K562 (cell line): ENCODE results near the gene TKTL1. TPM values are rescaled to one million over a fixed set of nuclear protein-coding genes. Genes with fewer than 3 reads are reported as not detected.

Experiments
- CHD1 ChIP-seq: fragments of 200-600 bp; sonication (generic); IDR thresholded peaks from one replicate; pipeline ENCODE4 v1.6.1; 2012; ENCODE audit warnings: mild to moderate bottlenecking, moderate library complexity, low read length, inconsistent platforms
- MEIS2 ChIP-seq: fragments of 450-650 bp; IDR thresholded peaks from 2 replicates; pipeline ENCODE4 v1.6.1; 2014; ENCODE audit warnings: mild to moderate bottlenecking; ENCODE audit not compliant: partially characterized antibody
- MGA ChIP-seq: fragments of 450-650 bp; IDR thresholded peaks from 2 replicates; pipeline ENCODE4 v1.6.1; 2016; ENCODE audit warnings: mild to moderate bottlenecking, moderate library complexity
- ZBTB11 ChIP-seq, 3 experiments: fragments of 200-800 bp in 1 of 3; fragments of 250-450 bp in 1 of 3; fragments of 450-650 bp in 1 of 3; sonication (Bioruptor Pico) in 1 of 3; sonication (Bioruptor generic) in 1 of 3; formaldehyde crosslinking in 1 of 3; IDR thresholded peaks; 2 replicates each; pipeline versions ENCODE4 v1.6.1 to v1.8.0; 2016 to 2022; ENCODE audit warnings: mild to moderate bottlenecking in 2 of 3, missing genetic modification characterization in 2 of 3, missing compliant biosample characterization in 1 of 3, moderate library complexity in 1 of 3
- polyA plus RNA-seq, 8 experiments: library from polyadenylated mRNA; depleted of rRNA in 4 of 8; stranded (reverse) in 5 of 8; unstranded in 3 of 8; fragments of >200 nt; fragmentation: Nextera tagmentation in 2 of 8; fragmentation: Illumina TruSeq in 1 of 8; extraction: Ambion mirVana in 2 of 8; extraction: Trizol in 1 of 8; gene quantifications; 2 replicates each; pipeline versions ENCODE4 v1.2.1 to v1.2.3, GENCODE V29; 2011 to 2014; ENCODE audit warnings: inconsistent platforms in 1 of 8, missing spikeins in 1 of 8
- total RNA-seq, 7 experiments: library from RNA; depleted of rRNA in 6 of 7; stranded (reverse); fragments of >200 nt in 6 of 7; fragmentation: Illumina TruSeq in 2 of 7; extraction: Trizol in 2 of 7; gene quantifications; 2 replicates each; pipeline versions ENCODE4 v1.2.1 to v1.2.3, GENCODE V29; 2011 to 2021; ENCODE audit warnings: low replicate concordance in 1 of 7

The TKTL1 gene
- total and polyA plus RNA-seq, 9 of the 15 experiments (the other 6 are each of a cell fraction or from before 2014, with no cell fraction given): 0.18 to 0.71 (median 0.38) TPM

GRCh38 chrX:154328646-154329045 lies 33.1 kb downstream of the TKTL1 start (continued):
- TF ChIP-seq MGA (no peak), CHD1 (no peak), MEIS2 (no peak), ZBTB11 (CRISPR knock-in tag; IDR thresholded peaks at IDR 0.05) (no peak)
